ENCODE results near the gene LGALS4.
"Not testable (repeated sequence)": the region's sequence is repeated elsewhere in the genome, so short reads cannot be mapped to it uniquely, and the experiment has no call there.

LGALS4 gene

GRCh38 chr19:38817081-38817480, 4.3 kb upstream of the LGALS4 start:
- H3K36me3 ChIP-seq (replicated peaks): peaks cover 6% of the 10 kb centered on the region
- H3K4me3 ChIP-seq (ENCODE audit: low read depth, low read length): no peak overlapping the region
- no peaks in the 10 kb centered on the region for H3K27me3 ChIP-seq (replicated peaks)
- TF ChIP-seq CTCF (IDR thresholded peaks at IDR 0.05; ENCODE audit: low read depth, low read length, missing control alignments): no peak
- in situ Hi-C loops (cut with HindIII; ENCODE audit: low pct_ligation_motif_present, low sequenced_read_pairs): no loop called here
- no peak overlapping the region for H3K27ac ChIP-seq
- DNase-seq: no peak

GRCh38 chr19:38816131-38816750, 3.5 kb upstream of the LGALS4 start:
- no peak for TF ChIP-seq CTCF (IDR thresholded peaks at IDR 0.05; ENCODE audit: low read depth, low read length, missing control alignments)
- peaks cover 6% of the 10 kb centered on the region for H3K36me3 ChIP-seq (replicated peaks)
- no peak overlapping the region for H3K27ac ChIP-seq
- no peaks in the 10 kb centered on the region for H3K27me3 ChIP-seq (replicated peaks)
- no peak overlapping the region for H3K4me3 ChIP-seq (ENCODE audit: low read depth, low read length)
- in situ Hi-C loops (cut with HindIII; ENCODE audit: low pct_ligation_motif_present, low sequenced_read_pairs): no loop called here
- no peak for DNase-seq

DNA sequence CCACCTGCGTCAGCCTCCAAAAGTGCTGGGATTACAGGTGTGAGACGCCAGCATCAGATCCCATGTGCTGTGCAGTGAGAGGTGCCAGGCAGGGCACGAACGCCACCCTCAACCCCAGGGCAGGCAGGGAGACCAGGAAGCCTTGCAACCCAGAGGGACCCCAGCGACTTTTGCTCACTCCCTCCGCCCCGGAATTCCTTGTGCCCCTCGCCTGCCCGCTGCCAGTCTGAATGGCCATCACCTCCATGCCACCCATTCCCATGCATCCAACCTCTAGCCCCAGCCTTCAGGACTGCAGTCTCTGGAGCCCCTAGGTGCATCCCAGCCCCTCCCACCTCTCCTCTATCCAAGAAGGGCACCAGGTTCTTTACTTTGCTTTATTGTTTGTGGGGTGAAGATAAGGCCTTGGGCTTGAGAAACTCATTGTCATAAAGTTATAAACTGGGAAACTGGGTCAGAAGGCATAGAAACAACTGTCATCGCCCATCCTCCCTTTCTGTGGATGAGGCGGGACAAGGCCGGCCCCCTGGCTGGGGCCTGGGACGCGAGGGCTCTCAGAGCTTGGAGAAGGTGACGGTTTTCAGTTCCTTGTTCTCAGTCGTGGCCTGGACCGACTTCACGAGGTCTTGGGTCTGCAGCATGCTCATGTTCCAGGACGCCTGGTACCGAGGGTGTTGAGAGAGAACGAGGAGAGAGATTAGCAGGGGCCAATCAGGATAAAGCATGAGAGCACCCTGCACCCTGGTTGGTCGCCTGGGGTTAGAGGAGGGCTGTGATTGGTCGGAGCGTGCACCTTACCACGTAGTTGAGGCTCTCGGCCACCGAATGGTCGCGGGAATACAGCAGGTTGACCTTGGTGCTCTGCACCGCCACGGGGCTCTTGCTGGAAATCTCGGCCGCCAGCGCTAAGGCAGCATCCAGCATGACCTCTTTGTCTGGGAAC, 2.6 kb upstream of the LGALS4 start:
- Histone ChIP-seq H3K27me3 (replicated peaks) (no peaks in the 10 kb centered on the region), H3K27ac (no peak overlapping the region), H3K4me3 (ENCODE audit: low read depth, low read length) (no peak overlapping the region), H3K36me3 (replicated peaks) (peaks cover 6% of the 10 kb centered on the region)
- no peak for DNase-seq
- in situ Hi-C loops (cut with HindIII; ENCODE audit: low pct_ligation_motif_present, low sequenced_read_pairs): no loop called here
- TF ChIP-seq CTCF (IDR thresholded peaks at IDR 0.05; ENCODE audit: low read depth, low read length, missing control alignments): no peak

- H3K27ac ChIP-seq; H3K36me3 ChIP-seq (replicated peaks); DNase-seq; in situ Hi-C loops (cut with HindIII; ENCODE audit: low pct_ligation_motif_present, low sequenced_read_pairs); H3K27me3 ChIP-seq (replicated peaks); H3K4me3 ChIP-seq (ENCODE audit: low read depth, low read length): not testable (repeated sequence)
Observed at GRCh38 chr19:38813932-38814331, 1.2 kb upstream of the LGALS4 start.

- TF ChIP-seq CTCF (IDR thresholded peaks at IDR 0.05; ENCODE audit: low read depth, low read length, missing control alignments): no peak
- DNase-seq: no peak
- Histone ChIP-seq H3K27ac (no peak overlapping the region), H3K36me3 (replicated peaks) (peaks cover 6% of the 10 kb centered on the region), H3K27me3 (replicated peaks) (no peaks in the 10 kb centered on the region), H3K4me3 (ENCODE audit: low read depth, low read length) (no peak overlapping the region)
- in situ Hi-C loops (cut with HindIII; ENCODE audit: low pct_ligation_motif_present, low sequenced_read_pairs): no loop called here
Observed at GRCh38 chr19:38813323-38813722, 578 bp upstream of the LGALS4 start.

DNA sequence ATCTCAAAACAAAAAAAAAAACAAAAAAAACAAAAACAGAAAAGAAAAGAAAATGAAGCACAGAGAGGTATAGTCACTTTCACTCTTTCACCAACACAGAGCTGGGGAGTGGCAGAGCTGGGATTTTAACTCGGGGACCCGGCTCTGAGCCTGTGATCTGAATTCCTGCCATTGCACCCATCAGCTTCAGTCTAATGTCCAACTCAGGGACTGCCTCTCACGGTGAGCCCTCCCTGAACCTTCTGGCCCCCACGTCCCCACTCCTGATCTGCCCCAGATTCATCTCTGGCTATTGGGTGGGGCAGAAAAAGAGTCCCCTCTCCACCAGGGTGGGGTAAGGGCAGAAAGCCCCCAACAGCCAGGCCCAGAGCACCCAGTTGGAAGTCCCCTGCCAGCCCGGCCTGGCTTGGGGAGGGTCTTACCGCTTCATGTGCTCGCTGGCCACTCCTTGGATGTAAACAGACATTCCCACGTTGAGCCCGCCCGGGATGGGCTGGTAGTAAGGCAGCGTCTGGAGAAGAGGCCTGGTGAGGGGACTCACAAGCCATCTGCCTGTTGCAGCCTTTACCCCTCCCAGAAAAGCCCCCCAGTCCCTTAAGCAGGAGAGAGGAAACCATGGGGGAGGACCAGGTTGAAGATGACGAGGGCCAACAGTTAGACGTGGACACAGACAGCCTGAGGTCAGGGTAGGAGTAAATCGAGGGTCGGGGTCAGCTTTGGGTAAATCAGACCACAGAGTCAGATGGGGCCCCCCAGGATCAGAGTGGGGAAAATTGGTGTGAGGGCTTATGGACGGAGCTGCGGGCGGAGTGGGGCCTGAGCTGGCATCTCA, 520 bp downstream of the LGALS4 start:
- in situ Hi-C loops (cut with HindIII; ENCODE audit: low pct_ligation_motif_present, low sequenced_read_pairs): no loop called here
- no peak overlapping the region for H3K27ac ChIP-seq
- no peak overlapping the region for H3K4me3 ChIP-seq (ENCODE audit: low read depth, low read length)
- H3K27me3 ChIP-seq (replicated peaks): no peaks in the 10 kb centered on the region
- peaks cover 5% of the 10 kb centered on the region for H3K36me3 ChIP-seq (replicated peaks)
- DNase-seq: no peak
- TF ChIP-seq CTCF (IDR thresholded peaks at IDR 0.05; ENCODE audit: low read depth, low read length, missing control alignments): no peak
